Breast epithelium (tissue), 4 donors: ENCODE results near the gene BST1. TPM values are rescaled to one million over a fixed set of nuclear protein-coding genes. Genes with fewer than 3 reads are reported as not detected.

ENCODE experiments used
- DNase-seq, 2 donors: peaks; one replicate each; pipeline ENCODE4 v3.0.0-alpha.2; 2019; ENCODE audit warnings: low spot score in 2 of 2
- H3K27ac ChIP-seq, 2 donors: fragments of 200-600 bp; sonication (generic) in 1 of 2; one replicate each; pipeline ENCODE4 v1.5.1; 2016 to 2019; ENCODE audit warnings: mild to moderate bottlenecking in 1 of 2
- H3K27me3 ChIP-seq, 2 donors: fragments of 200-600 bp; sonication (generic) in 1 of 2; one replicate each; pipeline versions ENCODE4 v1.5.1 to v1.6.0; 2017 to 2019; ENCODE audit warnings: control low read depth in 1 of 2, mild to moderate bottlenecking in 1 of 2
- H3K36me3 ChIP-seq: fragments of 200-600 bp; one replicate; pipeline ENCODE4 v1.5.1; 2019
- H3K4me1 ChIP-seq, 2 donors: fragments of 200-600 bp; sonication (generic); one replicate each; pipeline ENCODE4 v1.5.1; 2016 to 2019; ENCODE audit warnings: control low read depth in 1 of 2
- H3K4me3 ChIP-seq, 3 donors: fragments of 200-600 bp; sonication (generic); 1 replicate in 2 of 3; 2 replicates in 1 of 3; pipeline ENCODE4 v1.5.1; 2016 to 2019; ENCODE audit warnings: mild to moderate bottlenecking in 3 of 3, moderate library complexity in 2 of 3
- H3K9me3 ChIP-seq, 2 donors: fragments of 200-600 bp; sonication (generic) in 1 of 2; one replicate each; pipeline ENCODE4 v1.5.1; 2016 to 2019; ENCODE audit warnings: control low read depth in 1 of 2
- POLR2A ChIP-seq: fragments of 450-650 bp; IDR thresholded peaks from one replicate; pipeline ENCODE4 v1.6.1; 2016; ENCODE audit warnings: antibody characterized with exemption, mild to moderate bottlenecking, moderate library complexity
- POLR2AphosphoS5 ChIP-seq, 3 donors: sonication (generic); formaldehyde crosslinking; IDR thresholded peaks; one replicate each; pipeline ENCODE4 v1.6.1; 2017; ENCODE audit warnings: antibody characterized with exemption in 3 of 3
- intact Hi-C: fragments of 100-400 bp; cut with DNase I; formaldehyde crosslinking; loops from one replicate; pipeline ENCODE4 v1.15.1; 2023; ENCODE audit warnings: low total_unique reads
- total RNA-seq, 3 donors: library from RNA; depleted of rRNA; stranded (reverse); fragments of >200 nt; gene quantifications; one replicate each; pipeline ENCODE4 v1.1.0, GENCODE V29; 2016
- TF ChIP-seq, protein P1 (sequence below), 3 donors: fragments of 450-650 bp; IDR thresholded peaks; one replicate each; pipeline ENCODE4 v1.5.1; 2016 to 2017; ENCODE audit warnings: antibody characterized with exemption in 3 of 3, mild to moderate bottlenecking in 3 of 3, moderate library complexity in 3 of 3

BST1 gene
- total RNA-seq, 3 donors from 2014 or later: 6.4 to 16.6 (median 7.5) TPM

DNA sequence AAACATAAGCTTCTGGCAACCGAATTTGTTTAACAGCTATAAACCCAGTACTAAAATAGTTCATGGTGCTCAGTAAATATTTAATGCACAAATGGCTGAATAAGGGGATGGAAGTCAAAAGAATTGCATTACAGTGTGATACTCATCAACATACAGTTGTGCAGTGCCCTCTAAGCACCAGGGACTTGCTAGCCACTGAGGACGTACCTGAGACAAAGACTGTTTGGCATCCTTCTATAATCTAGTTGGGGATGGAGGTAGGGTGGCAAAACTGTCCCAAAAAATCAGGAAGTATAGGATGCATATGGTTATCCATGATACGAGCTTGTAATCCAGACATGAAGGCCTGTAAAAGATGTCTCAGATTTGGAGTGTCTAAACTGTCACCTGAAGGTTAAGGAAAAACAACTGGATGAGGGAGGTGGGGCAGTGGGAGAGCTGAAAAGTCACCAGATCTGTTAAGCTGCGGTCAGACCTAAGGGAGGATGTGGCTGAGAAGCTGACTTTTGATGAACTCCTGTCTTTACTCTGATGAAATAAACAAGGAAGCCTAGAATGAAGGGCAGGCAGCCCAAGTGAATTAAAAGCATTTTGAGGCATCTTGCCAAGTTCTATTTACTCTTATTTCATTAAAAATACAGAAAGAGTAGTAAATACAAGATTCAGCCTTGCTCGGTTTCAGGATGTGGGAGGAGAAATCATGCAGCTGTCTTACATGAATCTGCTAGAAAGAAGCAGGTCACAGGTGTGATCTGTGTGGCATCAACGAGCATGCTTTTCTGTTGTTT is 63.2 kb downstream of the BST1 start:
- H3K4me1 ChIP-seq: no peaks in the 10 kb centered on the region
- TF ChIP-seq POLR2AphosphoS5 (IDR thresholded peaks at IDR 0.05) (no peak), POLR2A (no peak)
- TF ChIP-seq, protein P1, sequence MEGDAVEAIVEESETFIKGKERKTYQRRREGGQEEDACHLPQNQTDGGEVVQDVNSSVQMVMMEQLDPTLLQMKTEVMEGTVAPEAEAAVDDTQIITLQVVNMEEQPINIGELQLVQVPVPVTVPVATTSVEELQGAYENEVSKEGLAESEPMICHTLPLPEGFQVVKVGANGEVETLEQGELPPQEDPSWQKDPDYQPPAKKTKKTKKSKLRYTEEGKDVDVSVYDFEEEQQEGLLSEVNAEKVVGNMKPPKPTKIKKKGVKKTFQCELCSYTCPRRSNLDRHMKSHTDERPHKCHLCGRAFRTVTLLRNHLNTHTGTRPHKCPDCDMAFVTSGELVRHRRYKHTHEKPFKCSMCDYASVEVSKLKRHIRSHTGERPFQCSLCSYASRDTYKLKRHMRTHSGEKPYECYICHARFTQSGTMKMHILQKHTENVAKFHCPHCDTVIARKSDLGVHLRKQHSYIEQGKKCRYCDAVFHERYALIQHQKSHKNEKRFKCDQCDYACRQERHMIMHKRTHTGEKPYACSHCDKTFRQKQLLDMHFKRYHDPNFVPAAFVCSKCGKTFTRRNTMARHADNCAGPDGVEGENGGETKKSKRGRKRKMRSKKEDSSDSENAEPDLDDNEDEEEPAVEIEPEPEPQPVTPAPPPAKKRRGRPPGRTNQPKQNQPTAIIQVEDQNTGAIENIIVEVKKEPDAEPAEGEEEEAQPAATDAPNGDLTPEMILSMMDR (IDR thresholded peaks at IDR 0.05): no peak
- intact Hi-C loops: no loop called here
- H3K4me3 ChIP-seq: no peak overlapping the region
- no peak overlapping the region for H3K27ac ChIP-seq
- H3K36me3 ChIP-seq: no peaks in the 10 kb centered on the region
- no peaks in the 10 kb centered on the region for H3K9me3 ChIP-seq
- DNase-seq: no peak
- H3K27me3 ChIP-seq: no peaks in the 10 kb centered on the region

DNA sequence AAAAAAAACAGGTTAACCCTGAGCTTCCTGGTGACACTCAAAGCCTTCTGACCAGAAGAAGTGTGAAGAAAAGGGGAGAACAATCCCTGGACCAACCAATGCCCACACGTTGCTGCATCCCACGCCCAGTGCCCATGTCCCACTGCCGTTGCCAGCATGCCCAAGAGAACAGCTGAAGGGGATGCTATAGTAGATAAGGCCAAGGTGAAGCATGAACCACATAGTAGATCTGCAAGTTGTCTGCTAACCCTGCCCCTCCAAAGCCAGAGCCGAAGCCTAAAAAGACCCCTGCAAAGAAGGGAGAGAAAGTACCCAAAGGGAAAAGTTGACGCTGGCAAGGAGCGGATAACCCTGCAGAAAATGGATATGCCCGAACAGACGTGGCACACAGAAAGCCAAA is 64.0 kb downstream of the BST1 start:
- Histone ChIP-seq H3K4me1 (no peaks in the 10 kb centered on the region), H3K27ac (no peak overlapping the region), H3K36me3 (no peaks in the 10 kb centered on the region), H3K4me3 (no peak overlapping the region), H3K27me3 (no peaks in the 10 kb centered on the region), H3K9me3 (no peaks in the 10 kb centered on the region)
- TF ChIP-seq, protein P1 (IDR thresholded peaks at IDR 0.05): no peak
- no peak for TF ChIP-seq POLR2A
- no peak for TF ChIP-seq POLR2AphosphoS5 (IDR thresholded peaks at IDR 0.05)
- no peak for DNase-seq
- intact Hi-C loops: no loop called here

DNA sequence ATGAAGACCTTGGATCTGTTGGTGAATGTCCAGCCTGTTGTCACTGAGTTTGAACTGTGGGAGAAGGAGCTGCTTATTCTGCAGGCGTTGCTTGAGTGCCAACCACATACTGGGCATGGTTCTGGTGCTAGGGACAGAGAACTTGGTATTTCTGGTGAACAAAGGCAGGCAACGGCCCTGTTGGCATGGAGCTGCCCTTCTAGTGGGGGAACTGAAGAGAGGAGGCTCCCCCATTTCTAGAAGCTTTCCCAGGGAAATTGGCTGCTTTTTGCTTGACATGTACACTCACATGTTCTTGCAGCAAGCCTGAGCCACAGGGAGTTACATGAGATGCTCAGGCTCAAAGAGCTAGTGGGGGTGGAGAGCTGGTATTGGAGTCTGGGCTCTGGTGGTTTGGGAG is 66.3 kb downstream of the BST1 start:
- intact Hi-C loops: no loop called here
- Histone ChIP-seq H3K4me3 (no peak overlapping the region), H3K9me3 (no peaks in the 10 kb centered on the region), H3K27me3 (no peaks in the 10 kb centered on the region), H3K36me3 (no peaks in the 10 kb centered on the region), H3K4me1 (no peaks in the 10 kb centered on the region), H3K27ac (no peak overlapping the region)
- TF ChIP-seq POLR2A (no peak), POLR2AphosphoS5 (IDR thresholded peaks at IDR 0.05) (no peak)
- TF ChIP-seq, protein P1 (IDR thresholded peaks at IDR 0.05): no peak
- DNase-seq: no peak

DNA sequence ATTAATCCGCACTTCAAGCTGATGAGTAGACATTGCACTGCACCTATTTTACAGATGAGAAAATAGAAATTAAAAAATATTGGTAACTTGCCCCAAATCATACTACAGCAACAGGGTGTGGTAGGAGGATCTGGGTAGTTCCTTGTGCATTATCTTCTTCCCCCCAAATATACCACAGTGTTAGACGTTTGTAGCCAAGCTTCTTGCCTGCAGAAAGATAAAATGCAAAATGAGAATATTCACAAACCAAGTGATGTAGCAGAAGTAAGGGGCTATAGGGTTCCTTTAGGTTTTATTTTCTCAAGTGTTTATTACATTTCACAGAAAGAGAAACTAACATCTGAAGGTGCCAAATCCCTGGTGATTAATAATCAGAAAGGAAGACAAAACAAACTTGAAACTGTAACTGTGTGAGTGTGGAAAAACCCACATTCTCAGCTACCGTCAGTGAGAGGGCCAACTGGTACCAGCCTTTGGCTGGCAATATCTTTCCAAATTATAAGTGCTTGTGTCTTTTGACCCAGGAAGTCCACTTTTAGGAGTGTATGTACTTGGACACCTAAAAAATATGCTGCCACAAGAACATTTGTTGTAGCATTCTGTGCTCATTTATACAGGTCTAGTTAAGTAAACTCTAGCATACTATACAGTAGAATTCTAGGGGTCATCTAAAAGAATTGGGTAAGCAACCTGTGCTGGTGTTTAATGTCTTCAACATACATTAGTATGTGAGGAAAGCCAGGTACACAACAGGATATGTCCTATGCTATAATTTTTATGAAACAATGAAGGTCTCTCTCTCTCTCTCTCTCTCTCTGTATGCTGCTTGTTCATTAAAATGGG is 68.6 kb downstream of the BST1 start:
- Histone ChIP-seq H3K4me3 (no peak overlapping the region), H3K4me1 (no peaks in the 10 kb centered on the region), H3K27ac (no peak overlapping the region), H3K36me3 (no peaks in the 10 kb centered on the region), H3K27me3 (no peaks in the 10 kb centered on the region), H3K9me3 (no peaks in the 10 kb centered on the region)
- no peak for TF ChIP-seq POLR2AphosphoS5 (IDR thresholded peaks at IDR 0.05)
- no peak for TF ChIP-seq POLR2A
- TF ChIP-seq, protein P1 (IDR thresholded peaks at IDR 0.05): no peak
- intact Hi-C loops: no loop called here
- DNase-seq: no peak

DNA sequence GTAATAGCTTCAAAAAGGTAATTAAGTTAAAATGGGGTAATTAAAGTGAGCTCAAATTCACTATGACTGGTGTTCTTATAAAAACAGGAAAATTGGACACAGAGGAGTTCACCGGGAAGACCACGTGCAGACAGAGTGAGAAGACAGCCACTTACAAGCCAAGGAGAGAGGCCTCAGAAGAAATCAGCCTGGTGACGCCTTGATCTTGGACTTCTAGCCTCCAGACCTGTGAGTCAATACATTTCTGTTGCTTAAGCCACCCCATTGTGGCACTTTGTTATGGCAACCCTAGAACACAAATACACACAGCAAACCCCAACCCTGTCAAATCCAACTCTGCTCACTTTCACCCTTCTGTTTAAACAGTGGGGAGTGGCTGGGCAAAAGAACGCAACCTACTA is 71.2 kb downstream of the BST1 start:
- intact Hi-C loops: no loop called here
- TF ChIP-seq, protein P1 (IDR thresholded peaks at IDR 0.05): no peak
- no peak for TF ChIP-seq POLR2AphosphoS5 (IDR thresholded peaks at IDR 0.05)
- TF ChIP-seq POLR2A: no peak

More for the DNA sequence above, 71.2 kb downstream of the BST1 start:
- H3K9me3 ChIP-seq: no peaks in the 10 kb centered on the region
- no peaks in the 10 kb centered on the region for H3K27me3 ChIP-seq
- H3K4me1 ChIP-seq: peaks cover 0 to 2% of the 10 kb centered on the region in 2 donors
- H3K4me3 ChIP-seq: no peak overlapping the region
- H3K36me3 ChIP-seq: no peaks in the 10 kb centered on the region
- no peak overlapping the region for H3K27ac ChIP-seq
- DNase-seq: no peak
